ENCODE measurements around the gene NME2.
A peak's percentile ranks its signal among the peaks of the same experiment; 100 is the strongest.

NME2 gene

GRCh38 chr17:51172030-51172429, 5.8 kb downstream of the NME2 start:
- TF ChIP-seq POLR2AphosphoS5 (IDR thresholded peaks at IDR 0.05; ENCODE audit: low read depth, low read length): peak; percentile 40; the same call in 1 of the 2 replicates

GRCh38 chr17:51180486-51180885, 14.3 kb downstream of the NME2 start:
- no peak for TF ChIP-seq TAF1 (IDR thresholded peaks at IDR 0.05; ENCODE audit: borderline replicate concordance, insufficient read depth, low read length)
- TF ChIP-seq REST (IDR thresholded peaks at IDR 0.05; ENCODE audit: insufficient read depth in 1 of 2, low read depth in 2 of 2, low read length in 2 of 2): no peak
- TF ChIP-seq FOXP2 (optimal IDR thresholded peaks at IDR 0.05; ENCODE audit: borderline replicate concordance, extremely low read depth, extremely low read length, insufficient read depth): no peak
- no peak for TF ChIP-seq SIN3A (IDR thresholded peaks at IDR 0.05; ENCODE audit: borderline replicate concordance, insufficient read depth, low read length)
- TF ChIP-seq POLR2AphosphoS5 (IDR thresholded peaks at IDR 0.05; ENCODE audit: low read depth, low read length): no peak

DNA sequence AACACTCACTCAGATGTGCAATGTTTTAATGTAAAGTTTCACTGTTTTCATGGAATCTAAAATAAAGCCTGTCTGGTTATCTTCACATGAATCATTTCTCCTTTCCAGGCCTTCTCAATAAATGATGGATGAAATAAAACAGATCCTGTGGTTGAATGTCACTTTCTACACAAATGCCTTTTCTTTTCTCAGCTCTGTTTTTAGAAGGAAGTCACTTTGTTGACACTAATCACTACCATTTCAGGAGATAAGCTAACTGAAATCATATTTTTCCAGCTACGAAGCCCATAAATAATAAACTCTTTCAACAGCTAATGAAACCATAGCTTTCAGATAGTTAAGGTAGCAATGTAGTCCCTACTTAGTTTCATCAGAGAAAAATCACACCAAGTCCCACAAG, 17.9 kb downstream of the NME2 start:
- TF ChIP-seq FOXP2 (optimal IDR thresholded peaks at IDR 0.05; ENCODE audit: borderline replicate concordance, extremely low read depth, extremely low read length, insufficient read depth): no peak
- TF ChIP-seq POLR2AphosphoS5 (IDR thresholded peaks at IDR 0.05; ENCODE audit: low read depth, low read length): no peak
- no peak for TF ChIP-seq REST (IDR thresholded peaks at IDR 0.05; ENCODE audit: insufficient read depth in 1 of 2, low read depth in 2 of 2, low read length in 2 of 2)
- TF ChIP-seq SIN3A (IDR thresholded peaks at IDR 0.05; ENCODE audit: borderline replicate concordance, insufficient read depth, low read length): no peak
- no peak for TF ChIP-seq TAF1 (IDR thresholded peaks at IDR 0.05; ENCODE audit: borderline replicate concordance, insufficient read depth, low read length)

- TF ChIP-seq TAF1 (IDR thresholded peaks at IDR 0.05; ENCODE audit: borderline replicate concordance, insufficient read depth, low read length) (no peak), POLR2AphosphoS5 (IDR thresholded peaks at IDR 0.05; ENCODE audit: low read depth, low read length) (no peak), FOXP2 (optimal IDR thresholded peaks at IDR 0.05; ENCODE audit: borderline replicate concordance, extremely low read depth, extremely low read length, insufficient read depth) (no peak), REST (IDR thresholded peaks at IDR 0.05; ENCODE audit: insufficient read depth in 1 of 2, low read depth in 2 of 2, low read length in 2 of 2) (no peak), SIN3A (IDR thresholded peaks at IDR 0.05; ENCODE audit: borderline replicate concordance, insufficient read depth, low read length) (no peak)
These were observed 19.6 kb downstream of the NME2 start for GRCh38 chr17:51185763-51186332.

GRCh38 chr17:51188271-51188833, 22.1 kb downstream of the NME2 start:
- TF ChIP-seq FOXP2 (optimal IDR thresholded peaks at IDR 0.05; ENCODE audit: borderline replicate concordance, extremely low read depth, extremely low read length, insufficient read depth) (no peak), POLR2AphosphoS5 (IDR thresholded peaks at IDR 0.05; ENCODE audit: low read depth, low read length) (no peak), REST (IDR thresholded peaks at IDR 0.05; ENCODE audit: insufficient read depth in 1 of 2, low read depth in 2 of 2, low read length in 2 of 2) (no peak), TAF1 (IDR thresholded peaks at IDR 0.05; ENCODE audit: borderline replicate concordance, insufficient read depth, low read length) (no peak), SIN3A (IDR thresholded peaks at IDR 0.05; ENCODE audit: borderline replicate concordance, insufficient read depth, low read length) (no peak)
